Activated CD8-positive, alpha-beta memory T cell treated with anti-CD3 and anti-CD28 coated beads, Interleukin-2, amount 50 U/mL, for 48 hours (primary cell): ENCODE results near the gene GEMIN7.

Experiments used
- DNase-seq: peaks from one replicate; pipeline ENCODE4 v3.0.0-alpha.2; 2020

GEMIN7 gene

DNA sequence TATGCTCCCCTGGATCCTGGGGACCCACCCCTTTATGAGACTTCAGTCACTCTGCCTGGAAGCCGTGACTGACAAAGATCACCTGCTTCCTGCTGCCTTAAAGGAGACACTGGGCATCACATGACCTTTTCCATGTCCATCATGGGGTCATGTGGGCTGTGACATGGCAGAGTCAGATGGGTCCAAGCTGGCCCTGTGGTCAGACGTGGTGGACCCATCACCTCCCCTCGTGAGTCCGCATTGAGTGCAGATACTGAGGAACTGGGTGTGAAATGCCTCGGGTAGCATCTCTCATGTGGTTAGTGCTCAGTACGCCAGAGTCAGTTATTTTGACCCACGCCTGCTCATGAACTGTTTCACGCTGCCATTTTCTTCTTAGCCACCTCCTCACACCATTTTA, 54.6 kb downstream of the GEMIN7 start:
- DNase-seq, result no peak

DNA sequence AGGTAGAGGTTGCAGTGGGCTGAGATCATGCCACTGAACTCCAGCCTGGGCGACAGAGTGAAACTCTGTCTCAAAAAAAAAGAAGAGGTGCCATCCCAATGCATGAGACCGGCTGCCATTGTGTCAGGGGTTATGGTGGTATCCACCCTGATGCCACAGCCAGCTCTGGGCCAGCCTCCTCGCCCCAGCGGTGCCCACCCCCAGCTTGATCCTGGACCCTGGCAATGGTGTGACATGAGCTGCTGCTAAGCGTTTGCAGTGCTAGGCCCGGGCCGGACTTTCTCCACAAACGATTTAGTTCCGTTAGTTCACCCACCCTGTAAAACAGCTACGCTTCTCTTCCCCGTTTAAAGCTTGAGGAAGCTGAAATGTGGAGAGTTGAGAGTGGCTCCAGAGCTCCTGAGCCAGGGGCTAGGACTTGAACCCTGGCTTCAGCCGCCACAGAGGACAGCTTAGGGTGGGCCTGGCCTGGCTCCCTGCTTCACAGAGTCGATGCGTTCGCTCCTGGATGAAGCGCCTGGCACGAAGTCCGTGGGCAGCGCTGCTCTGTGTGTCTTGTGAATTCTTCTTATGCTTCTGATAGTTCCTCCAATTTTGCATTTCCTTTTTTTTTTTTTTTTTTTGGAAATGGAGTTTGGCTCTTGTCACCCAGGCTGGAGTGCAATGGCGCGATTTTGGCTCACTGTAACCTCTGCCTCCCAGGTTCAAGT, 56.3 kb downstream of the GEMIN7 start:
- DNase-seq, result no peak

DNA sequence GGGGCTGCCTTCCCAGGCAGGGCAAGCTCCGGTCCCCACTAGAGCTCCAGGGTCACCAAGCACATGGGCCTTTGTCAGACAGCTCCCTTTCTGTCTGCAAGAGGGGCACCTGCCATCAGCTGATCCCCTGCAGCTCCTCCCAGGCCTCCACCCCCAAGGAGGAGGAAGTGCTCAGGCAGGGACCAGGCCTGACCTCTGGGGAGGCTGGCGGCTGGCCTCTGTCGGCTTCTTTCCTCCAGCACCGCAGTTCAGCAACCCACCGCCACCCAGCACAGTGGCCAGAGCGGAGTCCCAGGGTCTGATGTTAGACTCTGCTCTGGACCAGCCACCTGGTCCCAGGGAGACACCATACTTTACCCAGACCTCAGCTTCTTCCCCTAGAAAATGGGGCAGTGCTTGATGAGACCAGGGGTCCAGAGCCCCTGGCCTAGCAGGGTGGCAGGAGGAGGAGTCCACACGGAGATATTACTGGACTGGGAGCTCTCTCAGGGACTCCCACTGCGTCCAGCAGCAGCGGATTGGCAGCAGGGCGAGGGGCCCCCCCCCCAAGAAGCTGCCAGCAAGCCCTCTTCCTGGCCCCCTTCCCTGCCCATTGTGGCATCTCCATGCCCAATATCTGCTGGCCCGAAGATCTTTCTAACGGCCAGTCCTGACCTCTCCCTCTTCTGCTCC, 57.6 kb downstream of the GEMIN7 start:
- no peak for DNase-seq

DNA sequence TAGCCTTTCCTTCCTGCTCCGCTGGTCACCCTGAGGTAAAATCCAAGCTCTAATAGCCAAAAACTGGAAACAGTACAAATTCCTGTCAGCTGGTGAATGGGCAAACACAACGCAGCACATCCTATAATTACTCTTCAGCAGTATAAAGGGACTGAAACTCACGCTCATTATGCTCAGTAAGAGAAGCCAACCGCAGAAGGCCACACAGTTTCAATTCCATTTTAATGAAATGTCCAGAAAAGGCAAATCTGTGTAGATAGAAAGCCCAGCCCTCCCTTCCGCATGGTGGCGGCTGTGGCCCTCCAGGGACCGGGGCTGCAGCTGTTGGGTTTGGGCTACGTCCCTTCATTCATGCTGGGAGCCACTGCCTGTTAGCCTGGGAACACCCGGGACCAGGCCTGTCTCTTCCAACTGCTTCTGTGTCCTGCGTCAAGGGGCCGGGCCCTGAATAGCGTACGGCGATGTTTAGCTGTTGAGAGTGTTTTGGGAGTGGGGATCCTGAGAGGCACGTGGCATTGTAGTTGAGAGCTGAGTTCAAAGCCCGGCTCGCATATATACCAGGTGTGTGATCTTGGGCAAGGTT, 58.2 kb downstream of the GEMIN7 start:
- no peak for DNase-seq

DNA sequence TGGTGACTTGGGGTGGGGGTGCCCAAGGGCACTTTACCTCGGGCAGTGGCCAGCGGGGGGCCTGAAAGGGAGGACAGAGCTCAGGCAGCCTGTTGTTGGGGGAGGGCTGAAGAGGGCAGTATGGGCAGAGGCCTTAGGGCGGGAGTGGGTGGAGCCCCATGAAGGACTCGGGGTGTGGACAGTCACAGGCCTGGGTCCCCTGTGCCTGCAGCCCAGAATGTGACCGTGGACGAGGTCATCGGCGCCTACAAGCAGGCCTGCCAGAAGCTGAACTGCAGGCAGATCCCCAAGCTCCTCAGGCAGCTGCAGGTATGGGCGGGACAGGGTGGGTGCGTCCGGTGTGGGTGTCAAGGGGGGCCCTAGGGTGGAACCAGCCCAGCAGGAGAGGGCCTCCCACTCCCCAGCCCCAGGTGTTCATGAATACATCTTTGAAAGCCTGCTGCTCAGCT, 59.3 kb downstream of the GEMIN7 start:
- DNase-seq, result no peak

DNA sequence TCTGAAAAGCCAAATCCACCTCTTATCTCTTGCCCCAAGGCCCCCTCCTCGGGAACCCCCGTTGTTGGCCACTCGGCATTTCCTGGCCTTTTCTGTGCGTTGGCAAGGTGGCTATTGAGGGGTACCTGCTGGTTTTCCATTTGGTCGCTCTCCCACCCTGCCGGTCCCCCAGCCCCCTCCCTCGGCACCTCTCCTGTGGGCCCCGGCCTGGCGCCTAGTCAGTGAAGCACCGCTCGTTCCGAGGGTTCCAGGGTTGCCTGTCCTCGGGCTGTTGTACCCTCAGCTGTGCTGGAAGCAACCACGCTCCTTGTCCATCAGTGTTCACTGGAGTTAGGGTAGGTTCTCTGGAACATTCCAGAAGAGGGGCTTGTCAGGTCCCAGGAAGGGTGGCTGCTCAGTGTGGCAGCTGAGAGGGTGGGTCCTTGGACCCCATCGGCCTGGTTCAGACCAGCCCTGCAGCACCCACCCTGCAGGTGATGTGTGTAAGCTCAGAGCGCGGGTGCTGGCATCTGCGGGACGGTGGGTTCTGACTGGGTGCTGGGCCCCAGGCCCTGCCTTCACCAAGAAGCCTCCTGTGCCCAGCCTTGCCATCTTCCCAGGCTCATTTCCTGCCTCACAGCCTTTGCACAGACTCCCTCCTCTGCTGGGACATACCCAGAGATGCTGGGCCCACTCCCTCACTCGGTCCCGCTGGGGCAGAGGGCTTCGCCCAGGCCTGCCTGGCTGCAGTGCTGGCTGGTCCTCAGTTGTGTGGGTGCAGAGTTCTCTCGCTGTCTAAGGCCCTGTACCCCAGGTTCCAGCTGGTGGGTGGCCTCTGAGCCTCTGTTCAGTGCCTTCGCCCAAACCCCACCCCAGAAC, 60.5 kb downstream of the GEMIN7 start:
- no peak for DNase-seq

DNA sequence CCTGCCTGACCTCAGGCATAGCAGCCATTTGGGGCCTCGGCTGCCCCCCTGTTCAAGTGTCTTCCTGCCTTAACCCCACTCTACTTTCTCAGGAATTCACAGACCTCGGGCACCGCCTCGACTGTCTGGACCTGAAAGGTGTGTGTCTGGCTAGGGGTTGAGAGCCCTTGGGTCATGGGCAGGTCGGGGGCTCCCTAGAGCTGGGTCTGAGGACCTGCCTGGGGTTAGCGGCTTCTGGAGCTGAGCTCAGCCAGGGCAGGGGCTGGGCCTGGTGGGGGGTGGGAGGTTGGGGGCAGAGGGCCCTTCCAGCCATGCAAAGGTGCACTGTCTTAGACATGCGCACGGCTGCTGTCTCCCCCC, 61.1 kb downstream of the GEMIN7 start:
- DNase-seq, result no peak

DNA sequence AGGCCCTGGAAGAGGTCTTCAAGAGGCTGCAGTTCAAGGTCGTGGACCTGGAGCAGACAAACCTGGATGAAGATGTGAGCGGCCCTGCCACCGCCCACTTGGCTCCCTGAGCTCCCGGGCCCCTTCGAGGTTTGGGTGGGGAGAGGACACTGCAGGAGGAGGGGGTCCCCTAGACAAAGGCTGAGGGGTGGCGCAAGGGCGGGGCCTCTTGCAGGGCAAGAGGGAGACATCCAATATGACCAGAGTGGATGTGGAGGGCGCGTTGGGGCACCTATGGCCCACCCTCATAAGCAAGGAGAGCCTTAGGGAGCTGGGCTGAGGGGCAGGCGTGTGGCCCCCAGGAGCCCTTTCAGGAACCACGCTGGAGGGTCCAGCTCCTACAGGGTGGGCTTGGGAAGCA, 61.5 kb downstream of the GEMIN7 start:
- DNase-seq, result no peak
